H1 (cell line): Measurements from ENCODE around the gene GREB1. TPM values are rescaled to one million over a fixed set of nuclear protein-coding genes. Genes with fewer than 3 reads are reported as not detected.

ENCODE experiments used
- CTCF ChIA-PET: fragments of 300-600 bp; sonication (Branson Sonifier 250); formaldehyde crosslinking; loops from one replicate; lab custom pipeline; 2021; ENCODE audit not compliant: partially characterized antibody; lab: Charles Lee
- POLR2A ChIA-PET: fragments of 300-600 bp; sonication (Branson Sonifier 250); formaldehyde crosslinking; loops from one replicate; lab custom pipeline; 2021; ENCODE audit warnings: inconsistent platforms; ENCODE audit not compliant: partially characterized antibody; lab: Charles Lee
- DNase-seq, 2 experiments: peaks; one replicate each; pipeline versions ENCODE4 v3.0.0 to v3.0.0-alpha.2; 2010 to 2022; ENCODE audit warnings: low spot score in 2 of 2, low read depth in 1 of 2, mixed read lengths in 1 of 2
- FAIRE-seq: peaks from 2 replicates; lab custom pipeline; 2011; peaks lifted over from hg19 to GRCh38; lab: Jason Lieb, UNC
- H2AFZ ChIP-seq: 2 replicates; pipeline ENCODE4 v1.8.1; 2012; ENCODE audit warnings: low read length, inconsistent platforms
- H2AK5ac ChIP-seq: 2 replicates; pipeline ENCODE4 v1.6.1; 2013; ENCODE audit warnings: low read depth, low read length
- H2BK120ac ChIP-seq: replicated peaks from 2 replicates; pipeline ENCODE3; 2013; ENCODE audit warnings: low read depth, low read length, inconsistent platforms
- H2BK12ac ChIP-seq: 2 replicates; pipeline ENCODE4 v1.6.1; 2013; ENCODE audit warnings: low read depth, low read length
- H2BK15ac ChIP-seq: 2 replicates; pipeline ENCODE4 v1.6.1; 2013; ENCODE audit warnings: low read length
- H2BK20ac ChIP-seq: 2 replicates; pipeline ENCODE4 v1.6.1; 2013; ENCODE audit warnings: low read length
- H2BK5ac ChIP-seq: 2 replicates; pipeline ENCODE4 v1.6.1; 2013; ENCODE audit warnings: low read depth, low read length
- H3K14ac ChIP-seq: 2 replicates; pipeline ENCODE4 v1.6.1; 2013; ENCODE audit warnings: inconsistent platforms; ENCODE audit not compliant: insufficient read length
- H3K18ac ChIP-seq: 2 replicates; pipeline ENCODE4 v1.6.1; 2013; ENCODE audit warnings: low read length; ENCODE audit errors: extremely low read depth
- H3K23ac ChIP-seq: 2 replicates; pipeline ENCODE4 v1.6.1; 2013; ENCODE audit warnings: inconsistent platforms; ENCODE audit not compliant: insufficient read length
- H3K23me2 ChIP-seq: 2 replicates; pipeline ENCODE4 v1.6.1; 2013; ENCODE audit warnings: low read depth, low read length
- H3K27ac ChIP-seq: 2 replicates; pipeline ENCODE4 v1.6.1; 2011; ENCODE audit warnings: low read depth, low read length, inconsistent platforms
- H3K27me3 ChIP-seq, 4 experiments: replicated peaks in 1 of 4; 1 replicate in 1 of 4; 2 replicates in 3 of 4; pipeline versions ENCODE4 v1.6.1 to v1.8.1; 2011 to 2013; ENCODE audit warnings: low read length in 3 of 4, mild to moderate bottlenecking in 3 of 4, inconsistent platforms in 2 of 4, mixed read lengths in 2 of 4, moderate library complexity in 1 of 4; ENCODE audit not compliant: control insufficient read depth in 3 of 4, insufficient read depth in 3 of 4; ENCODE audit errors: extremely low read depth in 1 of 4
- H3K36me3 ChIP-seq, 4 experiments: 2 replicates each; pipeline versions ENCODE4 v1.6.1 to v1.8.1; 2011 to 2013; ENCODE audit warnings: mild to moderate bottlenecking in 4 of 4, low read length in 3 of 4, moderate library complexity in 2 of 4, control low read depth in 1 of 4, inconsistent platforms in 1 of 4; ENCODE audit not compliant: insufficient read depth in 4 of 4, control insufficient read depth in 2 of 4
- H3K4ac ChIP-seq: replicated peaks from 2 replicates; pipeline ENCODE3; 2013; ENCODE audit warnings: low read length, low read depth, mixed read lengths, inconsistent platforms; ENCODE audit not compliant: insufficient read length
- H3K4me1 ChIP-seq, 4 experiments: replicated peaks in 1 of 4; 1 replicate in 1 of 4; 2 replicates in 3 of 4; pipeline versions ENCODE4 v1.6.1 to v1.8.1; 2011 to 2013; ENCODE audit warnings: low read length in 3 of 4, inconsistent platforms in 2 of 4, mixed read lengths in 1 of 4; ENCODE audit not compliant: insufficient read depth in 4 of 4, control insufficient read depth in 3 of 4
- H3K4me2 ChIP-seq, 2 experiments: 2 replicates each; pipeline versions ENCODE4 v1.6.1 to v1.8.1; 2011 to 2013; ENCODE audit warnings: low read depth in 2 of 2, low read length in 2 of 2, control low read depth in 1 of 2, inconsistent platforms in 1 of 2, mild to moderate bottlenecking in 1 of 2; ENCODE audit not compliant: insufficient read depth in 1 of 2
- H3K4me3 ChIP-seq, 4 experiments: fragments of 200-600, 300-600 bp in 1 of 4; sonication (generic), shearing (Covaris generic), sonication (Bioruptor Twin) in 1 of 4; 2 replicates each; pipeline versions ENCODE4 v1.5.1 to v1.8.1; 2011 to 2016; ENCODE audit warnings: low read length in 4 of 4, low read depth in 3 of 4, control low read depth in 2 of 4, inconsistent platforms in 2 of 4, mild to moderate bottlenecking in 2 of 4, mixed read lengths in 1 of 4, moderate library complexity in 1 of 4; ENCODE audit not compliant: insufficient read depth in 2 of 4; ENCODE audit errors: extremely low read depth in 1 of 4
- H3K56ac ChIP-seq: replicated peaks from 2 replicates; pipeline ENCODE3; 2013; ENCODE audit warnings: low read depth, mild to moderate bottlenecking, mixed read lengths, low read length, inconsistent platforms; ENCODE audit not compliant: insufficient read length
- H3K79me1 ChIP-seq: 2 replicates; pipeline ENCODE4 v1.6.1; 2013; ENCODE audit warnings: low read depth, low read length, control low read depth
- H3K79me2 ChIP-seq, 2 experiments: 2 replicates each; pipeline versions ENCODE4 v1.6.1 to v1.8.1; 2012 to 2013; ENCODE audit warnings: low read length in 2 of 2, mild to moderate bottlenecking in 2 of 2, inconsistent platforms in 1 of 2; ENCODE audit not compliant: insufficient read depth in 2 of 2, control insufficient read depth in 1 of 2
- H3K9ac ChIP-seq, 4 experiments: replicated peaks in 1 of 4; 1 replicate in 1 of 4; 2 replicates in 3 of 4; pipeline versions ENCODE4 v1.6.1 to v1.8.1; 2011 to 2013; ENCODE audit warnings: low read depth in 3 of 4, low read length in 3 of 4, control low read depth in 2 of 4, mild to moderate bottlenecking in 2 of 4, moderate library complexity in 2 of 4, inconsistent platforms in 1 of 4; ENCODE audit errors: extremely low read depth in 1 of 4
- H3K9me3 ChIP-seq, 2 experiments: 2 replicates each; pipeline versions ENCODE4 v1.6.1 to v1.8.1; 2012 to 2013; ENCODE audit warnings: mild to moderate bottlenecking in 2 of 2, moderate library complexity in 2 of 2, control low read depth in 1 of 2, inconsistent platforms in 1 of 2, low read depth in 1 of 2, low read length in 1 of 2, mixed read lengths in 1 of 2; ENCODE audit not compliant: insufficient read depth in 2 of 2
- H4K20me1 ChIP-seq, 2 experiments: replicated peaks in 1 of 2; 2 replicates each; pipeline versions ENCODE3 to v1.8.1; 2011 to 2013; ENCODE audit warnings: inconsistent platforms in 2 of 2, low read length in 2 of 2, mild to moderate bottlenecking in 1 of 2; ENCODE audit not compliant: insufficient read depth in 2 of 2, control insufficient read depth in 1 of 2
- H4K5ac ChIP-seq: 2 replicates; pipeline ENCODE4 v1.6.1; 2013; ENCODE audit warnings: low read length, low read depth, mixed read lengths, inconsistent platforms; ENCODE audit not compliant: insufficient read length
- H4K8ac ChIP-seq: 2 replicates; pipeline ENCODE4 v1.8.0; 2013; ENCODE audit warnings: mild to moderate bottlenecking, moderate library complexity, low read length, inconsistent platforms; ENCODE audit not compliant: insufficient read depth; ENCODE audit errors: extremely low read depth
- H4K91ac ChIP-seq: replicated peaks from 2 replicates; pipeline ENCODE3; 2013; ENCODE audit warnings: low read length, mixed read lengths, inconsistent platforms; ENCODE audit not compliant: insufficient read length
- JUND ChIP-seq: IDR thresholded peaks from 2 replicates; pipeline ENCODE4 v1.6.1; 2011; ENCODE audit warnings: mild to moderate bottlenecking, improper control_type of control experiment, low read length
- MAFK ChIP-seq: IDR thresholded peaks from 2 replicates; pipeline ENCODE4 v1.6.1; 2012; ENCODE audit warnings: low read depth, mild to moderate bottlenecking, improper control_type of control experiment, low read length
- RNF2 ChIP-seq: fragments of 200-900, 300-1000 bp; sonication (generic); IDR thresholded peaks from 2 replicates; pipeline ENCODE4 v1.7.1; 2016; ENCODE audit warnings: borderline replicate concordance, low read depth, mild to moderate bottlenecking, antibody characterized with exemption, low read length; ENCODE audit not compliant: poor library complexity, severe bottlenecking; ENCODE audit errors: missing control alignments
- WGBS, 2 experiments: shearing (Covaris generic) in 1 of 2; methylation state at CpG; one replicate each; pipeline versions ENCODE4 v1.1.6 to v1.1.7; 2013 to 2015; ENCODE audit warnings: low lambda C conversion rate in 2 of 2, mixed read lengths in 2 of 2, inconsistent platforms in 1 of 2, low coverage in 1 of 2, missing lambda C conversion rate in 1 of 2; ENCODE audit not compliant: insufficient replicate concordance in 2 of 2, insufficient coverage in 1 of 2, insufficient read length in 1 of 2; ENCODE audit errors: extremely low coverage in 1 of 2, missing lambda C conversion rate in 1 of 2; 5-methylcytosine and 5-hydroxymethylcytosine counted together
- polyA plus RNA-seq, 7 experiments: library from polyadenylated mRNA; depleted of rRNA in 3 of 7; stranded (reverse) in 5 of 7; unstranded in 2 of 7; fragments of >200 nt in 5 of 7; fragments of 200-250 nt in 2 of 7; gene quantifications; 1 replicate in 5 of 7; 2 replicates in 1 of 7; 4 replicates in 1 of 7; pipeline versions ENCODE4 v1.2.1 to v1.2.3, GENCODE V29; 2011 to 2013; ENCODE audit warnings: missing spikeins in 2 of 7, mixed read lengths in 2 of 7
- total RNA-seq: library from RNA; stranded (reverse); fragmentation: NEBNext Ultra II Directional; extraction: Animal tissue kit (Norgen Biotek cat#: 25700); gene quantifications from 2 replicates; pipeline ENCODE4 v1.2.1, GENCODE V29; 2021
- TF ChIP-seq, protein P1 (sequence below): IDR thresholded peaks from 2 replicates; pipeline ENCODE4 v1.6.1; 2011; ENCODE audit warnings: low read length, improper control_type of control experiment

GREB1 gene
- total and polyA plus RNA-seq, 2 of the 8 experiments (the other 6 are each of a cell fraction or from before 2014, with no cell fraction given): 7.9 to 43.4 TPM

DNA sequence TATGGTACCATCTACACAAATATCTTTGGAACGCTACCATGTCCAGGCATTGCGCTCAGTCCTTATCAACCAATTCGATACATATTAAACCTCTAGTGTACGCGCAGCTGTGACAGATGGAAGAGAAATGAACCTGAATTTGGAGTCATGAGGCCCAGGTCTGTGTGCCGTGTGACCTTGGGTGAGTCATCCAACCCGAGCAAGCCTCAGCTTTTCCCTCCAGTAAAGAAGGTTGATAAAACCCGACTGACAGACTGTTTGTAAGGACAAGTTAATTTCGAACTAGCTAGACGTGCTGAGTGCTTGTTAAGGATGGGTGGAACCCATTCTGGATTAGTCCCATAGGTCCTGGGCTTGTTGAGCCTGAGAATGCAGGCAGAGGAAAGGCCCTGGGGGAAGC is 28.2 kb downstream of the GREB1 start:
- POLR2A ChIA-PET: no interaction called here
- H2AFZ ChIP-seq: no peak overlapping the region
- no peak overlapping the region for H2BK12ac ChIP-seq
- WGBS, 2 experiments: 96% methylated on average over 10 of the region's 10 CpGs; no CpG with 5 or more reads in 1 of the 2 experiments
- no peak overlapping the region for H3K4me3 ChIP-seq
- no peak overlapping the region for H4K8ac ChIP-seq
- H2BK120ac ChIP-seq: no peak overlapping the region
- CTCF ChIA-PET: interaction anchor here (1.1 to 21.3 kb wide), 6 partner anchors 11 to 218 kb away, joined by 3 to 275 read pairs (median 4); partner anchors contain the start of gene GREB1
- no peaks in the 10 kb centered on the region for H3K27me3 ChIP-seq
- peaks cover 0 to 4% (median 1%) of the 10 kb centered on the region in 4 experiments; a peak in 2 of 7 replicates for H3K4me1 ChIP-seq
- DNase-seq: no peak
- H3K18ac ChIP-seq: no peak overlapping the region
- H3K4ac ChIP-seq: no peak overlapping the region
- H3K9ac ChIP-seq: no peak overlapping the region
- no peak overlapping the region for H3K27ac ChIP-seq
- H3K36me3 ChIP-seq: no peaks in the 10 kb centered on the region
- H3K23me2 ChIP-seq: no peaks in the 10 kb centered on the region
- H3K4me2 ChIP-seq: no peak overlapping the region
- FAIRE-seq: no peak
- H3K9me3 ChIP-seq: no peaks in the 10 kb centered on the region
- H3K79me2 ChIP-seq: no peaks in the 10 kb centered on the region
- peaks cover 5% of the 10 kb centered on the region; the same call in 1 of the 2 replicates for H3K79me1 ChIP-seq
- no peak overlapping the region for H2BK20ac ChIP-seq
- no peak overlapping the region for H3K56ac ChIP-seq
- H4K20me1 ChIP-seq: peaks cover 0 to 8% of the 10 kb centered on the region in 2 experiments
- no peak overlapping the region for H2BK5ac ChIP-seq
- no peak overlapping the region for H2BK15ac ChIP-seq
- no peak overlapping the region for H3K14ac ChIP-seq
- no peak overlapping the region for H2AK5ac ChIP-seq
- H4K91ac ChIP-seq: no peak overlapping the region
- no peak overlapping the region for H3K23ac ChIP-seq
- no peak overlapping the region for H4K5ac ChIP-seq
- TF ChIP-seq MAFK (no peak), RNF2 (no peak), JUND (no peak)
- TF ChIP-seq, protein P1, sequence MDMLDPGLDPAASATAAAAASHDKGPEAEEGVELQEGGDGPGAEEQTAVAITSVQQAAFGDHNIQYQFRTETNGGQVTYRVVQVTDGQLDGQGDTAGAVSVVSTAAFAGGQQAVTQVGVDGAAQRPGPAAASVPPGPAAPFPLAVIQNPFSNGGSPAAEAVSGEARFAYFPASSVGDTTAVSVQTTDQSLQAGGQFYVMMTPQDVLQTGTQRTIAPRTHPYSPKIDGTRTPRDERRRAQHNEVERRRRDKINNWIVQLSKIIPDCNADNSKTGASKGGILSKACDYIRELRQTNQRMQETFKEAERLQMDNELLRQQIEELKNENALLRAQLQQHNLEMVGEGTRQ: no peak
